SK-N-SH treated with all-trans-retinoic acid at 6 μM for 48 hours (cell line): ENCODE data around the gene PLEKHG5.
"Not testable (repeated sequence)": the region's sequence is repeated elsewhere in the genome, so short reads cannot be mapped to it uniquely, and the experiment has no call there.

Experiments
- ATAC-seq: fragments of 200-7000 bp; cut with Tn5 transposase; 3 replicates; pipeline ENCODE4 v1.9.1; 2020; ENCODE audit warnings: mild to moderate bottlenecking, moderate library complexity
- BACH2 ChIP-seq: fragments of 250-450 bp; sonication (Bioruptor Pico); IDR thresholded peaks from 2 replicates; pipeline ENCODE4 v1.9.0; 2021; ENCODE audit warnings: mild to moderate bottlenecking, borderline replicate concordance
- CREB5 ChIP-seq: fragments of 250-450 bp; sonication (Bioruptor Pico); IDR thresholded peaks from 2 replicates; pipeline ENCODE4 v1.5.1; 2020; ENCODE audit warnings: low read depth, mild to moderate bottlenecking, moderate library complexity
- CSDC2 ChIP-seq: fragments of 250-450 bp; sonication (Bioruptor Pico); IDR thresholded peaks from 2 replicates; pipeline ENCODE4 v1.5.0; 2020; ENCODE audit warnings: mild to moderate bottlenecking, moderate library complexity
- CSRNP3 ChIP-seq: fragments of 250-450 bp; sonication (Bioruptor Pico); IDR thresholded peaks from 2 replicates; pipeline ENCODE4 v1.5.1; 2021; ENCODE audit warnings: mild to moderate bottlenecking, moderate library complexity
- ESRRG ChIP-seq: fragments of 250-450 bp; sonication (Bioruptor Pico); IDR thresholded peaks from 2 replicates; pipeline ENCODE4 v1.6.1; 2021; ENCODE audit warnings: mild to moderate bottlenecking
- GLIS3 ChIP-seq: fragments of 250-450 bp; sonication (Bioruptor Pico); IDR thresholded peaks from 2 replicates; pipeline ENCODE4 v1.5.0; 2020; ENCODE audit warnings: mild to moderate bottlenecking, moderate library complexity
- ISL1 ChIP-seq: fragments of 250-450 bp; sonication (Bioruptor Pico); IDR thresholded peaks from 2 replicates; pipeline ENCODE4 v2.1.2; 2022; ENCODE audit warnings: mild to moderate bottlenecking, moderate library complexity
- OSR1 ChIP-seq: fragments of 250-450 bp; sonication (Bioruptor Pico); IDR thresholded peaks from 2 replicates; pipeline ENCODE4 v1.8.0; 2022; ENCODE audit warnings: moderate library complexity, mild to moderate bottlenecking, inconsistent platforms
- PATZ1 ChIP-seq: fragments of 250-450 bp; sonication (Bioruptor Pico); IDR thresholded peaks from 2 replicates; pipeline ENCODE4 v1.8.0; 2020; ENCODE audit warnings: mild to moderate bottlenecking, moderate library complexity, borderline replicate concordance
- PPARA ChIP-seq: fragments of 250-450 bp; sonication (Bioruptor Pico); IDR thresholded peaks from 2 replicates; pipeline ENCODE4 v1.5.0; 2020; ENCODE audit warnings: mild to moderate bottlenecking, borderline replicate concordance
- RARB ChIP-seq: fragments of 250-450 bp; sonication (Bioruptor Pico); IDR thresholded peaks from 2 replicates; pipeline ENCODE4 v1.8.0; 2021; ENCODE audit warnings: mild to moderate bottlenecking, moderate library complexity
- SNAI2 ChIP-seq: fragments of 250-450 bp; sonication (Bioruptor Pico); IDR thresholded peaks from 2 replicates; pipeline ENCODE4 v1.5.0; 2020; ENCODE audit warnings: mild to moderate bottlenecking, moderate library complexity
- TCF4 ChIP-seq: fragments of 250-450 bp; sonication (Bioruptor Pico); IDR thresholded peaks from 2 replicates; pipeline ENCODE4 v1.8.0; 2021; ENCODE audit warnings: mild to moderate bottlenecking, moderate library complexity, borderline replicate concordance
- TSHZ2 ChIP-seq: fragments of 250-450 bp; sonication (Bioruptor Pico); IDR thresholded peaks from 2 replicates; pipeline ENCODE4 v1.5.0; 2020; ENCODE audit warnings: mild to moderate bottlenecking, moderate library complexity
- ZC3H10 ChIP-seq: fragments of 250-450 bp; sonication (Bioruptor Pico); IDR thresholded peaks from 2 replicates; pipeline ENCODE4 v1.5.1; 2021; ENCODE audit warnings: mild to moderate bottlenecking, moderate library complexity
- ZFP3 ChIP-seq: fragments of 250-450 bp; sonication (Bioruptor Pico); IDR thresholded peaks from 2 replicates; pipeline ENCODE4 v1.5.0; 2020; ENCODE audit warnings: mild to moderate bottlenecking, moderate library complexity
- ZFP30 ChIP-seq: fragments of 450-650 bp; formaldehyde crosslinking; IDR thresholded peaks from 2 replicates; pipeline ENCODE4 v1.5.0; 2022; ENCODE audit warnings: mild to moderate bottlenecking, moderate library complexity
- ZNF565 ChIP-seq: fragments of 450-650 bp; formaldehyde crosslinking; conservative IDR thresholded peaks from 2 replicates; pipeline ENCODE4 v1.5.0; 2020; ENCODE audit warnings: low read depth, mild to moderate bottlenecking, moderate library complexity
- ZNF70 ChIP-seq: fragments of 450-650 bp; formaldehyde crosslinking; IDR thresholded peaks from 2 replicates; pipeline ENCODE4 v1.5.0; 2020; ENCODE audit warnings: mild to moderate bottlenecking, moderate library complexity
- ZNF8 ChIP-seq: fragments of 450-650 bp; formaldehyde crosslinking; IDR thresholded peaks from 2 replicates; pipeline ENCODE4 v1.5.0; 2020; ENCODE audit warnings: mild to moderate bottlenecking, moderate library complexity

PLEKHG5 gene

GRCh38 chr1:6494627-6495026, 3.2 kb upstream of the PLEKHG5 start:
- no peak for ATAC-seq
- TF ChIP-seq PPARA (CRISPR knock-in tag) (no peak), BACH2 (no peak), ZC3H10 (CRISPR knock-in tag) (no peak), GLIS3 (CRISPR knock-in tag) (no peak), ZFP3 (CRISPR knock-in tag) (no peak), ZNF70 (peak; percentile 78), CSDC2 (CRISPR knock-in tag) (no peak)

DNA sequence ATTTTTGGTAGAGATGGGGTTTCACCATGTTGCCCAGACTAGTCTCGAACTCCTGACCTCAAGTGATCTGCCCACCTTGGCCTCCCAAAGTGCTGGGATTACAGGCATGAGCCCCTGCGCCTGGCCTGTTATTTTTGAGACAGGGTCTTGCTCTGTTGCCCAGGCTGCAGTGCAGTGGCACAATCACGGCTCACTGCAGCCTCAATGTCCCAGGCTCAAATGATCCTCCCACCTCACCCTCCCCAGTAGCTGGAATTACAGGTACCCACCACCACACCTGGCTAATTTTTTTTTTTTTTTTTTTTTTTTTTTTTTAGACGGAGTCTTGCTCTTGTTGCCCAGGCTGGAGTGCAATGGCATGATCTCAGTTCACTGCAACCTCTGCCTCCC, 2.4 kb upstream of the PLEKHG5 start:
- ATAC-seq: not testable (repeated sequence)

GRCh38 chr1:6491966-6492365, 499 bp upstream of the PLEKHG5 start:
- no peak for ATAC-seq
- TF ChIP-seq ZNF565 (CRISPR knock-in tag) (no peak), BACH2 (no peak), ZNF8 (CRISPR knock-in tag) (no peak), CREB5 (CRISPR knock-in tag) (no peak), ZFP30 (no peak), ESRRG (CRISPR knock-in tag) (no peak), RARB (CRISPR knock-in tag) (no peak), ISL1 (CRISPR knock-in tag) (no peak), CSRNP3 (no peak), ZC3H10 (CRISPR knock-in tag) (no peak), CSDC2 (CRISPR knock-in tag) (no peak), PPARA (CRISPR knock-in tag) (no peak), OSR1 (CRISPR knock-in tag) (no peak), ZNF70 (no peak), TSHZ2 (CRISPR knock-in tag) (no peak), TCF4 (CRISPR knock-in tag) (no peak), PATZ1 (CRISPR knock-in tag) (no peak)
- TF ChIP-seq, all 23 proteins: peak for 0

GRCh38 chr1:6491081-6491449, 402 bp downstream of the PLEKHG5 start:
- TF ChIP-seq TCF4 (CRISPR knock-in tag) (no peak), BACH2 (no peak), SNAI2 (no peak), CSRNP3 (no peak), PPARA (CRISPR knock-in tag) (no peak), TSHZ2 (CRISPR knock-in tag) (no peak), CREB5 (CRISPR knock-in tag) (no peak), GLIS3 (CRISPR knock-in tag) (no peak), ESRRG (CRISPR knock-in tag) (no peak), ZC3H10 (CRISPR knock-in tag) (no peak), ZNF70 (no peak)
- ATAC-seq: peak; percentile 8
